Hindlimb muscle (tissue), 1 donor: Measurements from ENCODE around the gene TP63. TPM values are rescaled to one million over a fixed set of nuclear protein-coding genes. Genes with fewer than 3 reads are reported as not detected.

Source experiments
- DNase-seq: peaks from one replicate; pipeline ENCODE4 v3.0.0-alpha.2; 2013
- polyA plus RNA-seq: library from polyadenylated mRNA; unstranded; fragments of 120-200 nt; gene quantifications from one replicate; pipeline ENCODE4 v1.2.1, GENCODE V29; 2013; ENCODE audit not compliant: insufficient read length

TP63 gene
- polyA plus RNA-seq, 1 donor, result 17.1 TPM

DNA sequence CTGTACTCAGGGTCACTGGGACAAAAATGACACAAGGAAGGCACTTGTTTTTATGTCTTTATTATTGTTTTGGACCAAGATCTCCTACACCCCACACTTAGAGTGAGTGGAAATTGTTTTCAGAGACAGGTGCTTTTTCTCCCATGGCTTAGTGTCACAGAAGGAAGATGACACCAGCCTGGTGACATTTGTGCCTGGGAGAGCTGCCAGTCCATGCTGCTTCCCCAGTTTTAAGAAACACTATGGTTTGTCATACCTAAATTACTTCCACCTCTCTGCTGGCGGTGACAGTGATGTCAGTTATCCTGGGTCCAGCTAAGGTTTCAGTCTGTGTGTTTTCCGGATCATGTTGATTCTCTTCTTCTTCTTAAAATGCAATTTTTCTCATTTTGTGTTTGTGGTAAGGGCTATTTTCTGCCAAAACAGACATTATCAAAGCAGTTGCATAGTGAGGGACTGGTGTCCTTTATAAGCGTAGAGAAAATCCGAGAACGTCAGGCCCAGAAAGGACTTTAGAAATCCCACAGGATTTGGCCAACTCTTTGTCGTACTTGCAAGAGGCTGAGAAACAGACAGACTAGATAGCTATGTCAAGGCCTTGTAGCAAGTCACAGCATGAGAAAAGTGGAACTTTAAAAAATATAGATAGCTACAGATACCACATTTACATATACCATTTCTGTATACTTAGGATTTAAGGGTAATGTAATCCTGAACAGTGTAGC lies 149.5 kb downstream of the TP63 start:
- DNase-seq, result no peak

- no peak for DNase-seq
Measured at GRCh38 chr3:189781415-189781814, 150.2 kb downstream of the TP63 start.

GRCh38 chr3:189786479-189787064 lies 155.4 kb downstream of the TP63 start:
- DNase-seq, result no peak

- no peak for DNase-seq
Measured at GRCh38 chr3:189787191-189787590, 156.0 kb downstream of the TP63 start.

GRCh38 chr3:189787632-189788031 lies 156.4 kb downstream of the TP63 start:
- no peak for DNase-seq

GRCh38 chr3:189789432-189789831 lies 158.2 kb downstream of the TP63 start:
- no peak for DNase-seq

DNA sequence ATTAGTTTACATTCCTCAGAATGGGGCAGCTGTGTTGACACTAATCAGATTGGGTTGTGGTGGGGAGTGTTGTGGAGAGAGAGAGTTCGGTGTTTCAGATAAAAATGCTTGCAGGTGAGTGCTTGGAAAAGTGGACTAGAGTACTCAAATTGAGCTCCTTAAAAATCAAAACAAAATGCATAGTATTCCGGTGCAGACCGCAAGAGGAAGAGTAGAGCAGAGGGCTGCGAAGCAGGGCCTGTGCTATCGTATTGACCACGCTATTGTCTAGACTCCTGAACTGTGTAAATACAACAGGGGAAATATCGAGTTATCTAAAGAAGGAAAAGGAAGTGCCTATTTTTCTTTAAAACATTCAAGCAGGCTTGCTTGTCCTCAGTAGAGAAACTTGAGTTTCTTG lies 159.5 kb downstream of the TP63 start:
- no peak for DNase-seq

DNA sequence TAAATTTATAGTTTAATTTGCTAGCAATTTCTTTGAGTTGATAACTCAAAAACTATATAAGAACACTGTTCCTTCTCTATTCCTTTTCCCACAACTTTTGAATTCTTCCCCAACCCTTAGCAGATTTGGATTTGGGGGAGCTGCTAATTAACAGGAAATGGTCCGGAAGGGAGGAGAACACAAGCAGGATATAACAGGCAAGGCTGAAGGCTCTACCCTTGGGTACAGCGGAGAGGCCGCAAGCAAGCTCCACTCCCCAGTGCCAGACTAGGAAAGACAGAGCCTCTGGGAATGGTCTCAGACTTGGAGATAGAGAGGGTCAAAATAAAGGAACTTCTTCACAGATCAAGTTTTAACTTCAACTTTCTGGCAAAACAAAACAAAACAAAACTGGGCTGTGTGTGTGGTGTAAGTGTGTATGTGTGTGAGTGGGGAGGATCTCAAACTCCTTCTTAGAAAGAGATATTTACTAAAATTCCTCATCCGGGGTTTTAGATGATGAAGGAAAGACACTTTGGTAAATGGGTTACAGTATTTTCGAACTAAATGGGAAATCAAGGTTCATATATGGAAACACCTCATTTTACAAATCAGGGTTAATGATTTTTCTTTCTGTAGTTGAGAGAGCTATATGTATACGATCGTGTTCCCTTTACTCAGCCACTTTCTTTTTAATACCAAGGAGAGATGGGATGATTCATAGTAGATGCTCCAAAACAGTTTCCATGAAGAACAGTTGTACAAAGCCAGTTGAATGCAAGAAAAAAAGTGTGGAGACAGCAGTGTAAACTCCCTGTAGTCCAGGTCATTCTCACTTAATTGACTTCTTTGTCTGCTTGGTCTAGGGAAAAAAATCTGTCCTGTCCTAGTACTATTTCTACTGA lies 161.1 kb downstream of the TP63 start:
- no peak for DNase-seq

- no peak for DNase-seq
Measured at GRCh38 chr3:189794518-189794917, 163.3 kb downstream of the TP63 start.

- DNase-seq, result no peak
Measured at GRCh38 chr3:189797103-189797750, 166.0 kb downstream of the TP63 start.

DNA sequence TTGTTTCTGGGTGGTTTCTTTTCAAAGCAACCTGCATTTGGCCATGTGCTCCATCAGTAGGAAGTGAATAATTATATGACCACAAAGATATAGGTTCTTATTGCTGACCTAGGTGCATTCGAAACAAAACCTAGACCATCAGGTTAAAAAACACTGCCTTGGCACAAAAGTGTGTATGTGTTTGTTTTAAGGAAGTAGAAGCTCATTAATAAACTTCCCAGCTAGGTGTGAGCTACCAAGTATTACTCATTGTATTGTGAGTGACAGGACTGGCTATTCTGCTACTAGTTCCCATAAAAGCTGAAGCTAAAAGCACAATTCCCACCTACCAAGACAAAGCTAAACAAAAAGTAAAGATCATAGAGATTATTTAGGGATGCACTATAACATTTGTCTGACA lies 168.2 kb downstream of the TP63 start:
- no peak for DNase-seq

- DNase-seq, result no peak
Measured at GRCh38 chr3:189800436-189800835, 169.2 kb downstream of the TP63 start.

DNA sequence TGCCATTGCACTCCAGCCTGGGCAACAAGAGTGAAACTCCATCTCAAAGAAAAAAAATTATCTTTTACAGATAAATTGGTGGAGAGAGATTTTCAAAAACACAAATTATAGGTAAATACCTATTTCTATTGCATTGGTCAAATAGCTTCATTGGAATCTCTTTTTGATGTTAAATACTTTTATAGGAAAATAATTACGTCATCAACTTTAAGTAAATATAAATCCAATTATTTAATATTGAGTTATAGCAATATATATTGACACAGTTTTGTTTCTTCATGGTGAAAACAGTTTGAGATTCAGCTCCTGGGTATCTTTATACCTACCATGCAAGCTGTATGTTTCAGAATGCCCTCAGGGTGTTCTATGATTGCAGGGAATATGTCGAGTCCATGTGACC lies 172.1 kb downstream of the TP63 start:
- no peak for DNase-seq

GRCh38 chr3:189805375-189806067 lies 174.3 kb downstream of the TP63 start:
- DNase-seq, result no peak

- no peak for DNase-seq
Measured at GRCh38 chr3:189806171-189806951, 175.2 kb downstream of the TP63 start.

DNA sequence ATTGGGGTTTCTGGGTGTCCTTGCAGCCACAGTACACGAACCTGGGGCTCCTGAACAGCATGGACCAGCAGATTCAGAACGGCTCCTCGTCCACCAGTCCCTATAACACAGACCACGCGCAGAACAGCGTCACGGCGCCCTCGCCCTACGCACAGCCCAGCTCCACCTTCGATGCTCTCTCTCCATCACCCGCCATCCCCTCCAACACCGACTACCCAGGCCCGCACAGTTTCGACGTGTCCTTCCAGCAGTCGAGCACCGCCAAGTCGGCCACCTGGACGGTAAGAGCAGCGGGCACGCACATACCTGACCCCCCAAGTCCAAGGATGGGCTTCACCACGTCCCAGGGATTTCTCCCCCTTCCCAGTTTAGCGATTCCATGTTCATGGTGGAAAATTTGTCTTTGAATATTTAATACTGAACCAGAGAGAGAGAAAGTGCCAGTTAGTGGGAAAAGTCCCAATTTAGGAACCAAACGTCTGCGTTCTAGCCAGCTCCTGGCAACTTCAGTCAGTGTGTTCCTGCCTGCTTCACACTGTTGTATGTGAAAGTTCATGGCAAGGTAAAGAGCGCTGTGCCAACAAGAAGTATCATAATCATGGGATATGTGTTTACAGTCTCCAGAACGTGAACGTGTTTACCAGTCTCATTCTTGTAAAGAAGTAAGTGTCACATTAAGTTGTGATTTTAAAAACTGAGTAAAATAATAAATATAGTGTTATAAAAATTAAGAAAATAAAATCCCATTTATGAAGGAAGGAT lies 177.2 kb downstream of the TP63 start:
- no peak for DNase-seq

DNA sequence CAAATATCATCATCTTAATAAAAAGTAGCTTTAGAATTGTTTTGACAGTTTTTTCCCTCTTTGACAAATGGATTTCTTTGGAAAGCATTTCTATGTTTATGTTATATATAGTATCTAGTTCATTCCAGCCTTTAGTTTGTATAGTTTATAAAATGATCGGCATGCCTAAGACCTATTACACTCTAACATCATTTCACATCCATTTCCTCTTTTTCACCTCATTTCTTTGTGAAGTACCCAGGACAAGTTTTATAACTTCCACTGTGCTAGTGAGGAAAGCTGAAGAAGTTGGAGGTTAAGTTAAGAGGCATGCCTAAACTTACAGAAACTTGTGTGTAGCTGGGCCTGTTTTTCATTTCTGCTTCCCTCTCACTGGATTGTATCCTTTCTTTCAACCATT lies 178.4 kb downstream of the TP63 start:
- no peak for DNase-seq

DNA sequence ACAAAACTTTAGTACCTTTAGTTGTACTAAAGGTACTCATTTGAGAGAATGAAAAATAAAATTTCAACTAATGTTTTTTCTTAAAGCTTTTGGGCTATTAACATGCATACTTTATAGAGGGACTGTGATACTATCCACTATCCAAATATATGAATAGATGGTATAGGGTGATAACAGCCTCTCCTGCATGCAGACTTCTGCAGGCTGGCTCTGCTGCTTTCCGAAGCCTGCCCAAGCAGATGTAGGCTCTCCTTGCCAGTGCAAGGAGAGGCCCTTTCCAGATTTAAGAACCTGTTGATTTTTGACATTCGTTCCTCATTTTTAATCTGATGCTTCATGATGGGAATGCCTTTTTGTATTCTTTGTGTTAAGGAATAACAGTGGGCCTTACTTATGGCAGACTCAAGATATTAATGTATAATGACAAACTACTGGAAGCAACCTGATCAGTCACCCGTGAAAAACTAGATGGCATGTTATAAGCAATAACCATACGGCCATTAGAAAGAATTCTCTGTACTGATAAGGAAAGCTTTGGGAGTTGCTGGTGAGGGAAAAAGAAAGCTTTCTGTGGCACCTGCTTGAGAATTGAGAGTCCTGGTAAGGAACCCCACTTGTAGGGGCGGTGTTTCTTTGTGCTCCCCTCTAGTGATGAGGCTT lies 181.7 kb downstream of the TP63 start:
- no peak for DNase-seq

- DNase-seq, result no peak
Measured at GRCh38 chr3:189813647-189814240, 182.6 kb downstream of the TP63 start.

DNA sequence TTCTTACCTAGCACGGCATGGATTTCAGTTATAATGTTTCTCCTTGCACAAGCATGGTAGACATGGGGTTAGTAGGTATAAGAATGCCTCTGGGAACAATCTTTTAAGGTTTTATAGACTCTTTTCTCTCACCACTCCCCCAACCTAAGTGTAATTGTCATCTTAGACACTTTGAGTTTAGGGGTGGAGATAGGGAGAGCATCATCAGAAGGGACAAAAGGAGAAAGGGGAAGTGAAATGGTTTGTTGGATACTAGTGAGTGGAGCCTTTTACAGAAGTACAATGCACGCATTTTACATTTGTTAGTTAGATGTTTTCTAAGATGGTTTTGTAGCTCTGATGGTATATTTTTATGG lies 189.2 kb downstream of the TP63 start:
- DNase-seq, result no peak
